ENCODE measurements around the gene OR2T11.
"Not testable (repeated sequence)": the region's sequence is repeated elsewhere in the genome, so short reads cannot be mapped to it uniquely, and the experiment has no call there.

Gene OR2T11, protein sequence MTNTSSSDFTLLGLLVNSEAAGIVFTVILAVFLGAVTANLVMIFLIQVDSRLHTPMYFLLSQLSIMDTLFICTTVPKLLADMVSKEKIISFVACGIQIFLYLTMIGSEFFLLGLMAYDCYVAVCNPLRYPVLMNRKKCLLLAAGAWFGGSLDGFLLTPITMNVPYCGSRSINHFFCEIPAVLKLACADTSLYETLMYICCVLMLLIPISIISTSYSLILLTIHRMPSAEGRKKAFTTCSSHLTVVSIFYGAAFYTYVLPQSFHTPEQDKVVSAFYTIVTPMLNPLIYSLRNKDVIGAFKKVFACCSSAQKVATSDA

DNA sequence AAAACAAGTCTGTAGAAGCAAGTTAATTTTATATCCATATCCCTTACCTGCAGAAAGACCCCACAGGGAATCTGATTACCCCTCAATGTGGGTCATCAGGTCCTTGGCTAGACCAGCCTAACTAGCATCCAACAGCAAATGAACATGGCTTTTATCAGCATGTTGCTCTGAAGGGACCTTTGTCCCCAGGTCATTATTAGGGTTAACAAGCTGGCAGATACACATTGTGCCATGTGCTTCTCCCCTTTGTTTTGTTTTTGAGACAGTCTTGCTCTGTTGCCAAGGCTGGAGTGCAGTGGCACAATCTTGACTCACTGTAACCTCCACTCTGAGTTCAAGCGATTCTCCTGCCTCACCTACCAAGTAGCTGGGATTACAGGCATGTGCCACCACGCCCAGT is at the start of gene OR2T11:
Gene OR2T11, minus strand, starts transcription at position 101 of the 400 bp plus-strand sequence. CDS start 7,963 bp downstream, outside the sequence.
- DNase-seq; H3K27me3 Mint-ChIP-seq; H3K4me3 Mint-ChIP-seq; H3K4me1 Mint-ChIP-seq (ENCODE audit: low read depth); H3K27ac Mint-ChIP-seq; H3K36me3 Mint-ChIP-seq (ENCODE audit: low read depth); H3K9me3 Mint-ChIP-seq: not testable (repeated sequence)

DNA sequence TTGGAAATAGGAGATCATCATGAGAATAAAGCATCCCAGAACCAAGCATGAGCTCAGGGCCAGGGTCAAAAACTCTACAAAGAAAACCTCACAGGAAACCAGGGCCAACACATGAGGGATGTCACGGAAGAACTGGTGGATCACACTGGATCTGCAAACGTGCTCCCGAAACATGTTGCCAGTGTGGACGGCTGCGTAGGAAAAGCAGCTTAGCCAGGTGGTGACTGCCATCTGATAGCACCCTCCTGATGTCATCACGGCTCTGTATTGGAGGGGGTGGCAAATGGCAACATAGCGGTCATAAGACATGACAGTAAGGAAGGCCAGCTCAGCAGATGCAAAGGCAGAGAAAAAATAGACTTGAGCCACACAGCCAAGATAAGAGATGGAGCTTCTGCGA is 46.8 kb upstream of the OR2T11 start:
- Mint-ChIP-seq H3K4me1 (ENCODE audit: low read depth) (peaks cover 4% of the 10 kb centered on the region), H3K4me3 (no peak overlapping the region), H3K9me3 (no peaks in the 10 kb centered on the region), H3K27ac (no peak overlapping the region), H3K27me3 (peaks cover 8% of the 10 kb centered on the region), H3K36me3 (ENCODE audit: low read depth) (no peaks in the 10 kb centered on the region)
- DNase-seq: no peak

DNA sequence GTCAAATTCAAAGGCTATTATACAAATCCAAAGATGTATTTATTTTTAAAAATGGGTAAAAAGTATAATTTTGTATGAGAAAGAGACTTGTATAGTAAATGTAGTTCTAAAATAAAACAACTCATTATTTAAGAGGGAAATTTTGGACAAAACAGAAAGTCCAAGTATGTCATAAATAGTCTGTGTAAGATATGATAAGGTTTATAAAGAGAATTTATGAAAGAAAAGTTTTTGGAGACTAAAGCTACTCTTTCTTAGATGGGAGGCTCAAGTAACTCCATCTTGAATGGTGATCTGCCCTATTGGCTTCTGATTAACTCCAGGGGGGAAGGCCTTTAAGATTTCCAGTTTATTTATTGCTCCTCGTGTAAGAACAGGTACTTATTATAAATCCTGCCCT is 35.1 kb upstream of the OR2T11 start:
- no peak for DNase-seq
- peaks cover 6% of the 10 kb centered on the region for H3K9me3 Mint-ChIP-seq
- H3K4me3 Mint-ChIP-seq: no peak overlapping the region
- H3K27me3 Mint-ChIP-seq: peaks cover 5% of the 10 kb centered on the region
- no peaks in the 10 kb centered on the region for H3K4me1 Mint-ChIP-seq (ENCODE audit: low read depth)
- no peak overlapping the region for H3K27ac Mint-ChIP-seq
- H3K36me3 Mint-ChIP-seq (ENCODE audit: low read depth): no peaks in the 10 kb centered on the region

DNA sequence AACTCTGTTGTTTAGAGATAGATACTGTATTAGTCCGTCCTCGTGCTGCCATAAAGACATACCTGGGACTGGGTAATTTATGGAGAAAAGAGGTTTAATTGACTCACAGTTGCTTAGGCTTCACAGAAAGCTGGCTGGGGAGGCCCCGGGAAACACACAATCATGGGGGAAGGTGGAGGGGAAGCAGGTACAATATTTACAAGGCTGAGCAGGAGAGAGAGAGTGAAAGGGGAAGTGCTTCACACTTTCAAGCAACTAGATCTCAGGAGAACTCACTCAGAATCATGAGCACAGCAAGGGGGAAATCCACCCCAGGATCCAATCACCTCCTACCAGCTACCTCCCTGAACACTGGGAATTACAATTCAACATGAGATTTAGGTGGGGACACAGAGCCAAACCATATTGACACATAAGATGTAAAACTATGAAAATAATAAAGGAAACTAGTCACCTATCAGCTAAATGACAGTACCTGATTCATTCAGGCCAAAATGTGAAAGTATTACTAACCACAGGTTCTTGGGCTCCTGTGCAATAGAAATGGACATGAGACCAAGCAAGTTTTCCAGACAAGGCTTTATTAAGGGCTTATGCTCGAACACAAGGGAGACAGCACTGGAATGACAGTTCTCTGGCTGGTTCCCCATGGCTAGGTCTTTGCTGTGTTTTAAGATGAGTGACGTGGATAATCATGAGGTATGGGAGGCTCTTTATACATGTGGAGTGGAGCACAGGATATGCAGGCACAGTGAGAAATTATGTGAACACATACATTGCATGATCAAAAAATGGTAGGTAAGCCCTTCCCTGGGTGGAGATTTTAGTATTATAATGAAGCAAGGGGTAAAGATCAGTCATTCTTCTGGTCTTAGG is 28.8 kb upstream of the OR2T11 start:
- not testable (repeated sequence) for H3K27me3 Mint-ChIP-seq; DNase-seq; H3K36me3 Mint-ChIP-seq (ENCODE audit: low read depth); H3K9me3 Mint-ChIP-seq; H3K4me1 Mint-ChIP-seq (ENCODE audit: low read depth); H3K4me3 Mint-ChIP-seq; H3K27ac Mint-ChIP-seq

DNA sequence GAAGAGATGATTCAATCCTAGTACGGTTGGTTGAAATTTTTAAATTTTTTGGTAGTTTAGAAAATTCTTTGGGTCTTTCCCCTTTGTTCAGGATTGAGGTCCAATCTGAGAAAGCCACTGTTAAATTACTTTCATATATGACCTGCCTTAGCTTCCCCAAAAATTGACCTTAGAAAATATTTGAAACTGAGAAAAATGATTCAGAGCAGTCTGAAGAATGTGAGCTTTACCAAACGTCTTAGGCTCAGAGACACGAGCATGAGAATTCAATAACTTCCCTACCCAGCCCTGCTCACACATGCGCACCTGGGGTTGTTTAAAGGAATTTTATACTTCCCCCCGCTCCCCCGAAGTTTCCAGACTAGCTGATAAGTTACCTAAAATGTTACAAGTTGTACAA is 21.9 kb upstream of the OR2T11 start:
- not testable (repeated sequence) for DNase-seq; H3K27me3 Mint-ChIP-seq; H3K36me3 Mint-ChIP-seq (ENCODE audit: low read depth); H3K4me1 Mint-ChIP-seq (ENCODE audit: low read depth); H3K4me3 Mint-ChIP-seq; H3K27ac Mint-ChIP-seq; H3K9me3 Mint-ChIP-seq

DNA sequence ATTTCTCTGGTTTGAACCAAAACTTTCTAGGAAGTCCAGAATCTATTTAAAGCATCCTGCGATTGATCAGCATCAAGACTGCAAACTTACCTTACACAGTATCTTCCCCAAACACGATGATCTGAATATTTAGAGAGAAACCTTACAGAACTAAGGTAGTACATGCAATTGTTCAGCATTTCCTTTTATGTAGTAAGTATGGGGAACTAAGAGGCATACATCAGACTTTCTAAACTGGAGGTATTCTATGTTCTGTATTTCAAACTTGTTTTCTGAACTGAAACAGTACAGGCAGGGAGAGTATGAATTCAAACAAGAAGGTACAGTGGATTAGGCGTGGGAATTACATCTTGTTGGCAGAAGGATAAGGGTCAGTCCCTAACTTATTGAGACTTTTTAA is 20.5 kb upstream of the OR2T11 start, which contains the start of gene OR2T27:
Gene OR2T27, minus strand, starts transcription at position 175 of the 400 bp plus-strand sequence. CDS start 4,644 bp downstream, outside the sequence.
- not testable (repeated sequence) for H3K27ac Mint-ChIP-seq; H3K4me1 Mint-ChIP-seq (ENCODE audit: low read depth); H3K36me3 Mint-ChIP-seq (ENCODE audit: low read depth); H3K4me3 Mint-ChIP-seq; H3K9me3 Mint-ChIP-seq; H3K27me3 Mint-ChIP-seq; DNase-seq

DNA sequence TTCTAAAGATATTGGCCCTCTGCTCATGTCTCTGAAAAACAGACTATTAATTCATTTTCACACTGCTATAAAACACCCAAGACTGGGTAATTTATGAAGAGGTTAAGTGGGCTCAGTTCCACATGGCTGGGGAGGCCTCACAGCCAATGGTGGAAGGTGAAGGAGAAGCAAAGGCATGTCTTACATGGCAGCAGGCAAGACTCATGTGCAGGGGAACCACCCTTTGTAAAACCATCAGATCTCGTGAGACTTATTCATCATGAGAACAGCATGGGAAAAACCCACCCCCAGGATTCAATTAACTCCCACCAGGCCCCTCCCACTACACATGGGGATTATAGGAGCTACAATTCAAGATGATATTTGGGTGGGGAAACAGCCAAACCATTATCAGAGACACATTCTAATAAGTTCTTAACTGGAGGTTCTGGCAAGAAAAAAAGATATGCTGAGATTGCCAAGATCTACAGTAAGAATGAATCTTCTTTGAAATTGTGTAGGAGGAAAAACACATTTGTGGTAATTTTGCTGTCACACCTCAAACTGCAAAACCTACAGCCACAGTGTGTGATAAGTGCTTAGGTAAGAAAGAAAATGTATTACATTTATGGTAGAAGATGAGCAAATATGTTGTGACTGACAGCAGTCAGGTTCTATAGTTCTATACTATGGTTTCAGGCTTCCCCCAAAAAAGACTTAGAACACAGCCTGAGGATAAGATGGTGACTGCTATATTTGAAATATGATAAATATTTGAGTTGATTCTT is 14.1 kb upstream of the OR2T11 start:
- not testable (repeated sequence) for H3K4me3 Mint-ChIP-seq; H3K27ac Mint-ChIP-seq; H3K27me3 Mint-ChIP-seq; H3K4me1 Mint-ChIP-seq (ENCODE audit: low read depth); H3K9me3 Mint-ChIP-seq; H3K36me3 Mint-ChIP-seq (ENCODE audit: low read depth); DNase-seq

DNA sequence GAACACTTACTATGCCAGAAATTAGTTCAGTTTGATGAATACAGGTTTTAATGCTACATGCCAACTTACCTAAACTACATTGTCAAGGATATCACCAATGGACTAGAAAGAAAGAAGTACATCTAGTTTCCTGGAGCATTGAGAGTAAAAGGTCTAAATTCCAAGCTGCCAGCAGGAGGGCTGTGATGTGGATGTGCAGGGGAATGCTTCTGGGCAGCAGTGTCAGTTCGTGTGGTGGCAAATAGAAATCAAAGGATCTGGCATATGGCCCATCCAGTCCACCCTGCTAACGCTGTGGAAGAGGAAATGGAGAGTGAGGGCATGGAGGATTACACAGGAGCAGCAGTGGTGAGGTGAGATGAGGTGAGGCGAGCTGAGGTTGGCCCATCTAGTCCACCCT is 10.3 kb upstream of the OR2T11 start, which contains the start of gene OR2T35:
Gene OR2T35, minus strand, starts transcription at position 101 of the 400 bp plus-strand sequence. CDS start 6,020 bp downstream, outside the sequence.
- H3K27ac Mint-ChIP-seq; H3K27me3 Mint-ChIP-seq; H3K4me3 Mint-ChIP-seq; H3K36me3 Mint-ChIP-seq (ENCODE audit: low read depth); H3K9me3 Mint-ChIP-seq; H3K4me1 Mint-ChIP-seq (ENCODE audit: low read depth); DNase-seq: not testable (repeated sequence)

DNA sequence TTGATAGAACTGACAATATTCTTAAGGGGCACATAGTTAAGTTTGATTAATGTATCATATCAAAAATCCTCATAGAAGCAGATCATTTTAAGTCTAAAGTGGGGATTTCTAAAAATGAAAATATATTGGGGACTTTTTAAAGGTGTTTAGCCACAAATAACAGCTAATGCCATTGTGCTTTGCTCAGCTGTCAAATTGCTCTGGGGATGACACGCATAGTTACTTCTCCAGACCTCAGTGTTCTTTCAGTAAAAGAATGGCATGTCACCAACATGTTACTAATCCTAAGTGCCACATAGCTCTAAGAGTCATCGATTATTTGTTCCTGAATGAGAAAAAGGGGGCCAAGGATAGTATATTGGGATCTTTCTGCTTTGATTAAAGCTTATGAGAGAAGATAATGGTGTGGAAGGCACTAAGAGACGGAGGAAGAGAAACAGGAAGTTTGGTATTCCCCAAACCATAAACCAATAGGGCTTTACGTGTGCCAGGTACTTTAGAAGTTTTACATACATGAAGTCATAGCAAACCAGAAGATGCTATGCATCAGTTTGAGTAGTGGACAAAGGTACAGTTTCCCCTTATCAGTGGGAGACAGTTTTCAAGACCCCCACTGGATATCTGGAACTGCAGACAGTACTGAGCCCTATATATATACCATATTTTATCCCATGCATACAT is 8.2 kb upstream of the OR2T11 start:
- not testable (repeated sequence) for H3K27me3 Mint-ChIP-seq; H3K4me1 Mint-ChIP-seq (ENCODE audit: low read depth); H3K9me3 Mint-ChIP-seq; H3K36me3 Mint-ChIP-seq (ENCODE audit: low read depth); DNase-seq; H3K4me3 Mint-ChIP-seq; H3K27ac Mint-ChIP-seq

DNA sequence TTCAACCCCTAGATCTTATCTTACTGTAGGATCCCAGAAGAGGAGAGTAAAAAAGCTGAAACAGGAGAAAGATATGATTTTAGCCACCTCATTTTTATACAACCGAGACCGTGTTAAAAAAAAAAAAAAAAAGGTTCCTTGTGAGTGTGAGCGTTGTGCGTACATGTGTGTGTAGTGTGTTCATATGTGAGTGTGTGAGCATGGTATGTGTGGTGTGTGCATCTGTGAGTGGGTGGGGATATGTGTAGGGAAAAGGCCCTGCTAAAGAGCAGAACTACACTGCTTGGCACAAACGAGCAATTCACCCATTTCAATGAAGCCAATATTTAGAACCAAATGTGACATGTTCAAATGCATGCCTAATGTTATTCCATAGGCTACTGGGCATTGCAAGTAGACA is 6.7 kb upstream of the OR2T11 start:
- not testable (repeated sequence) for H3K27me3 Mint-ChIP-seq; H3K4me3 Mint-ChIP-seq; DNase-seq; H3K9me3 Mint-ChIP-seq; H3K27ac Mint-ChIP-seq; H3K4me1 Mint-ChIP-seq (ENCODE audit: low read depth); H3K36me3 Mint-ChIP-seq (ENCODE audit: low read depth)

DNA sequence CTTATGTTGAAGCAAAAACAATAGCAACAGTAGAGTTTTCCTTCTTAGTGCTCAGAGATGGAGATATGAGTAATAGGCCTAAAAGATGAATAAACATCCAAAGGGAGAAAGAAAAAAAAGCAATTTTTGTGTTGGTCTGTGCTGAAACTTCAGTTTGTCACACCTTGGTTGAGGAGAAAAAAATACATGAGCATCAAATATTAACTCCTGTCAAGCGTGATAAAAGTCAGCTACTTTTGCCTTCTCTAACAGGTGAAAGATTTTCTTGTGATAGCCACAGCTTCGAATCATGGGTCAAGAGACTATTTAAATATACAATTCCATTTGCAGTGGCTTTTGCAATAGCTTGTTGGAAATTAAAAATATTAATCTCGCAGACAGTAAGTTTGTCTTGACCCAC is 6.0 kb upstream of the OR2T11 start:
- H3K9me3 Mint-ChIP-seq; H3K4me3 Mint-ChIP-seq; DNase-seq; H3K27me3 Mint-ChIP-seq; H3K4me1 Mint-ChIP-seq (ENCODE audit: low read depth); H3K27ac Mint-ChIP-seq; H3K36me3 Mint-ChIP-seq (ENCODE audit: low read depth): not testable (repeated sequence)

DNA sequence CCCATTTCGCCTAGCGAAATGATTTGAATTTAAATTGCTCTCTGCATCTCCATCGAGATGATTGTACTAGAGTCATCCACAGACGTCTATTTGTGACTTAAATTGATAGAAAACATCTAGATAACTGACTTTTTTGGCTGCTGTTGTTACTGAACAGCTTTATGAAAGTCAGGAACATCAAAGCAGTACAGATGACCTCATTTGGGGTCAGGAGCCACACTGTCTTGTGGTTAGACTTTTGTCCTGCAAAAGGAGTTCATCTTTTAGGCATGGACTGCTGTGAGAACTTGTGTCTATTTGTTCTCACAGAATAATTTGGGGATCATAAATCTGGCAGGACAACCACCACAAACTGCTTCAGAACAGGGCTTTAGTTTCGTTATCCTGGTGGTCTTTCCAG is 4.8 kb upstream of the OR2T11 start:
- not testable (repeated sequence) for DNase-seq; H3K27me3 Mint-ChIP-seq; H3K36me3 Mint-ChIP-seq (ENCODE audit: low read depth); H3K27ac Mint-ChIP-seq; H3K4me1 Mint-ChIP-seq (ENCODE audit: low read depth); H3K9me3 Mint-ChIP-seq; H3K4me3 Mint-ChIP-seq

DNA sequence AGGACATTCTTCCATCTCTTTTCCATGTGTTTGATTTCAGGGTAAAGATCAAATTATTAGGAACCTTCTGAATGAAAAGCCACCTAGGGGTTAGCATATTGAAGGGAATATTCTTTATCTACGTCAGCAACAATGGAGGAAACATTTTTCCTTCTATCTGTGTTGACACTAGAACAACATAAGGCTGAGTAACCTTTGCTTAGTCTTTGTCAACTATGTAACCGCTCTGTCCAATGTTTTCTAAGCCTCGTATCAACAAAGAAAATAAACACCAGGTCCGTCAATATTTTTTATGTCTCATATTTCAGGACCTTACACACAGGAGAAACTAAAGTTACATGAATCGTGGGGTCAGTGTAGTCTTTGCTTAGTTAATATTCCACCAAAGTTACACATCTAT is 1.7 kb upstream of the OR2T11 start:
- DNase-seq; H3K4me1 Mint-ChIP-seq (ENCODE audit: low read depth); H3K9me3 Mint-ChIP-seq; H3K36me3 Mint-ChIP-seq (ENCODE audit: low read depth); H3K27me3 Mint-ChIP-seq; H3K27ac Mint-ChIP-seq; H3K4me3 Mint-ChIP-seq: not testable (repeated sequence)

DNA sequence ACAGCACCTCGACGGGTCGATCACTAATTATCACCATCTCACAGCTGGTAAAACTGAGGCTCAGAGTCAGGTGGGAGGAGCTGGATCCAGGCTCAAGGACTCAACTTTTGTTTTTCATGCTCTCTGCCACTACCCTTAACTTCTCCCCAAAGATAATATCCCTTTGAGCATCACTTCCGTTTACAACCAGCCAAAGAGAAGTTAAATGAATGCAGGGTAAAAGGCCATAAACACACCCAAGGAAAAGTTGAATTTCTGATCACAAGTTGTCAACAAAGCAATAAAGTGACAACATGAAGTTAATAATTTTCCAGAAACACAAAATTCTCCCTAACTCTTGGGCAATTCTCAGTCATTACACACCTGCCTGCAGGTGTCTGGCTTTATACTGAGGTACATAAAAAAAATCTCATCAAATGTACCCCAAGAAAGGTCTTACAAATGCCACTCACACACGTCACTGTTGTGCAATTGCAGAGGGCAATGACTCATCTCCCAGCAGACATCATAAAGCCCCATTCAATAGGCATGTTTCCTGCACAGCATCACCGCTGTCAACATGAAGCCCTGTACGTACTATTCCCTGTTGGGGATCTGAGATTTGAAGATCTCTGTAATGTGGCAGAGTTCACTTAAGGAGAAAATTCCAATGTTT is 3.4 kb downstream of the OR2T11 start:
- H3K4me3 Mint-ChIP-seq: no peak overlapping the region
- no peak overlapping the region for H3K27ac Mint-ChIP-seq
- H3K9me3 Mint-ChIP-seq: no peaks in the 10 kb centered on the region
- H3K4me1 Mint-ChIP-seq (ENCODE audit: low read depth): no peaks in the 10 kb centered on the region
- H3K27me3 Mint-ChIP-seq: no peaks in the 10 kb centered on the region
- no peaks in the 10 kb centered on the region for H3K36me3 Mint-ChIP-seq (ENCODE audit: low read depth)
- DNase-seq: no peak
